ENCODE measurements around the gene SEC22B.
"Not testable (repeated sequence)": the region's sequence is repeated elsewhere in the genome, so short reads cannot be mapped to it uniquely, and the experiment has no call there.

- TF ChIP-seq, protein P1, sequence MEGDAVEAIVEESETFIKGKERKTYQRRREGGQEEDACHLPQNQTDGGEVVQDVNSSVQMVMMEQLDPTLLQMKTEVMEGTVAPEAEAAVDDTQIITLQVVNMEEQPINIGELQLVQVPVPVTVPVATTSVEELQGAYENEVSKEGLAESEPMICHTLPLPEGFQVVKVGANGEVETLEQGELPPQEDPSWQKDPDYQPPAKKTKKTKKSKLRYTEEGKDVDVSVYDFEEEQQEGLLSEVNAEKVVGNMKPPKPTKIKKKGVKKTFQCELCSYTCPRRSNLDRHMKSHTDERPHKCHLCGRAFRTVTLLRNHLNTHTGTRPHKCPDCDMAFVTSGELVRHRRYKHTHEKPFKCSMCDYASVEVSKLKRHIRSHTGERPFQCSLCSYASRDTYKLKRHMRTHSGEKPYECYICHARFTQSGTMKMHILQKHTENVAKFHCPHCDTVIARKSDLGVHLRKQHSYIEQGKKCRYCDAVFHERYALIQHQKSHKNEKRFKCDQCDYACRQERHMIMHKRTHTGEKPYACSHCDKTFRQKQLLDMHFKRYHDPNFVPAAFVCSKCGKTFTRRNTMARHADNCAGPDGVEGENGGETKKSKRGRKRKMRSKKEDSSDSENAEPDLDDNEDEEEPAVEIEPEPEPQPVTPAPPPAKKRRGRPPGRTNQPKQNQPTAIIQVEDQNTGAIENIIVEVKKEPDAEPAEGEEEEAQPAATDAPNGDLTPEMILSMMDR (IDR thresholded peaks at IDR 0.05; ENCODE audit: low read depth, low read length): not testable (repeated sequence)
- not testable (repeated sequence) for TF ChIP-seq MYC (IDR thresholded peaks at IDR 0.05; ENCODE audit: low read depth, low read length); POLR2A (IDR thresholded peaks at IDR 0.05; ENCODE audit: extremely low read depth, insufficient read length)
Measured at GRCh38 chr1:120142512-120143263, 33.6 kb downstream of the SEC22B start.
